Measurements from ENCODE around the gene PCDH15.
A peak's percentile ranks its signal among the peaks of the same experiment; 100 is the strongest.
"Not testable (repeated sequence)": the region's sequence is repeated elsewhere in the genome, so short reads cannot be mapped to it uniquely, and the experiment has no call there.

PCDH15 gene

GRCh38 chr10:54396031-54396430 is 405.0 kb downstream of the PCDH15 start:
- no peaks in the 10 kb centered on the region for H3K9me3 ChIP-seq (ENCODE audit: control insufficient read depth, insufficient read depth, low read length)

GRCh38 chr10:54394598-54394997 is 406.4 kb downstream of the PCDH15 start:
- peaks cover 34% of the 10 kb centered on the region for H3K4me1 ChIP-seq (ENCODE audit: control insufficient read depth, insufficient read depth, low read length)
- H3K9me3 ChIP-seq (ENCODE audit: control insufficient read depth, insufficient read depth, low read length); H3K4me3 ChIP-seq (ENCODE audit: low read depth, low read length); H3K27me3 ChIP-seq (ENCODE audit: control insufficient read depth, insufficient read depth, low read length); H3K36me3 ChIP-seq (ENCODE audit: control insufficient read depth, insufficient read depth, low read length); H3K9ac ChIP-seq (ENCODE audit: low read depth, low read length): not testable (repeated sequence)
- peak overlapping the region; percentile 12 for H3K27ac ChIP-seq (ENCODE audit: low read depth, low read length)

More at GRCh38 chr10:54396031-54396430, 405.0 kb downstream of the PCDH15 start:
- no peak overlapping the region for H3K4me3 ChIP-seq (ENCODE audit: low read depth, low read length)
- no peaks in the 10 kb centered on the region for H3K27me3 ChIP-seq (ENCODE audit: control insufficient read depth, insufficient read depth, low read length)
- H3K4me1 ChIP-seq (ENCODE audit: control insufficient read depth, insufficient read depth, low read length) = peaks cover 38% of the 10 kb centered on the region
- no peak overlapping the region for H3K9ac ChIP-seq (ENCODE audit: low read depth, low read length)
- peak overlapping the region; percentile 49 for H3K27ac ChIP-seq (ENCODE audit: low read depth, low read length)
- H3K36me3 ChIP-seq (ENCODE audit: control insufficient read depth, insufficient read depth, low read length) = no peaks in the 10 kb centered on the region

- H3K27ac ChIP-seq (ENCODE audit: low read depth, low read length) = no peak overlapping the region
- no peaks in the 10 kb centered on the region for H3K9me3 ChIP-seq (ENCODE audit: control insufficient read depth, insufficient read depth, low read length)
- H3K27me3 ChIP-seq (ENCODE audit: control insufficient read depth, insufficient read depth, low read length) = no peaks in the 10 kb centered on the region
- H3K4me1 ChIP-seq (ENCODE audit: control insufficient read depth, insufficient read depth, low read length) = no peaks in the 10 kb centered on the region
- H3K36me3 ChIP-seq (ENCODE audit: control insufficient read depth, insufficient read depth, low read length) = no peaks in the 10 kb centered on the region
- no peak overlapping the region for H3K9ac ChIP-seq (ENCODE audit: low read depth, low read length)
- H3K4me3 ChIP-seq (ENCODE audit: low read depth, low read length) = no peak overlapping the region
These were observed 428.9 kb downstream of the PCDH15 start for GRCh38 chr10:54372179-54372578.

GRCh38 chr10:54368984-54369383 is 432.0 kb downstream of the PCDH15 start:
- Histone ChIP-seq H3K9ac (ENCODE audit: low read depth, low read length) (no peak overlapping the region), H3K4me3 (ENCODE audit: low read depth, low read length) (no peak overlapping the region), H3K36me3 (ENCODE audit: control insufficient read depth, insufficient read depth, low read length) (no peaks in the 10 kb centered on the region), H3K27ac (ENCODE audit: low read depth, low read length) (no peak overlapping the region), H3K27me3 (ENCODE audit: control insufficient read depth, insufficient read depth, low read length) (no peaks in the 10 kb centered on the region), H3K4me1 (ENCODE audit: control insufficient read depth, insufficient read depth, low read length) (no peaks in the 10 kb centered on the region), H3K9me3 (ENCODE audit: control insufficient read depth, insufficient read depth, low read length) (no peaks in the 10 kb centered on the region)

GRCh38 chr10:54363390-54363789 is 437.6 kb downstream of the PCDH15 start:
- H3K27ac ChIP-seq (ENCODE audit: low read depth, low read length) = no peak overlapping the region
- no peaks in the 10 kb centered on the region for H3K4me1 ChIP-seq (ENCODE audit: control insufficient read depth, insufficient read depth, low read length)
- no peak overlapping the region for H3K9ac ChIP-seq (ENCODE audit: low read depth, low read length)
- H3K36me3 ChIP-seq (ENCODE audit: control insufficient read depth, insufficient read depth, low read length) = no peaks in the 10 kb centered on the region
- H3K27me3 ChIP-seq (ENCODE audit: control insufficient read depth, insufficient read depth, low read length) = no peaks in the 10 kb centered on the region
- no peak overlapping the region for H3K4me3 ChIP-seq (ENCODE audit: low read depth, low read length)
- no peaks in the 10 kb centered on the region for H3K9me3 ChIP-seq (ENCODE audit: control insufficient read depth, insufficient read depth, low read length)

GRCh38 chr10:54342058-54342457 is 459.0 kb downstream of the PCDH15 start:
- peaks cover 42% of the 10 kb centered on the region for H3K9me3 ChIP-seq (ENCODE audit: control insufficient read depth, insufficient read depth, low read length)
- H3K4me3 ChIP-seq (ENCODE audit: low read depth, low read length) = no peak overlapping the region
- H3K4me1 ChIP-seq (ENCODE audit: control insufficient read depth, insufficient read depth, low read length) = peaks cover 9% of the 10 kb centered on the region; the same call in 1 of the 2 replicates
- no peaks in the 10 kb centered on the region for H3K27me3 ChIP-seq (ENCODE audit: control insufficient read depth, insufficient read depth, low read length)
- H3K9ac ChIP-seq (ENCODE audit: low read depth, low read length) = no peak overlapping the region
- no peaks in the 10 kb centered on the region for H3K36me3 ChIP-seq (ENCODE audit: control insufficient read depth, insufficient read depth, low read length)
- H3K27ac ChIP-seq (ENCODE audit: low read depth, low read length) = no peak overlapping the region

GRCh38 chr10:54335296-54335695 is 465.7 kb downstream of the PCDH15 start:
- no peak overlapping the region for H3K9ac ChIP-seq (ENCODE audit: low read depth, low read length)
- peaks cover 10% of the 10 kb centered on the region for H3K9me3 ChIP-seq (ENCODE audit: control insufficient read depth, insufficient read depth, low read length)
- H3K27ac ChIP-seq (ENCODE audit: low read depth, low read length) = no peak overlapping the region
- H3K4me3 ChIP-seq (ENCODE audit: low read depth, low read length) = no peak overlapping the region
- no peaks in the 10 kb centered on the region for H3K36me3 ChIP-seq (ENCODE audit: control insufficient read depth, insufficient read depth, low read length)
- no peaks in the 10 kb centered on the region for H3K27me3 ChIP-seq (ENCODE audit: control insufficient read depth, insufficient read depth, low read length)
- peaks cover 9% of the 10 kb centered on the region; the same call in 1 of the 2 replicates for H3K4me1 ChIP-seq (ENCODE audit: control insufficient read depth, insufficient read depth, low read length)

- no peaks in the 10 kb centered on the region for H3K27me3 ChIP-seq (ENCODE audit: control insufficient read depth, insufficient read depth, low read length)
- H3K27ac ChIP-seq (ENCODE audit: low read depth, low read length) = no peak overlapping the region
- no peaks in the 10 kb centered on the region for H3K36me3 ChIP-seq (ENCODE audit: control insufficient read depth, insufficient read depth, low read length)
- no peaks in the 10 kb centered on the region for H3K4me1 ChIP-seq (ENCODE audit: control insufficient read depth, insufficient read depth, low read length)
- no peaks in the 10 kb centered on the region for H3K9me3 ChIP-seq (ENCODE audit: control insufficient read depth, insufficient read depth, low read length)
- no peak overlapping the region for H3K4me3 ChIP-seq (ENCODE audit: low read depth, low read length)
- no peak overlapping the region for H3K9ac ChIP-seq (ENCODE audit: low read depth, low read length)
These were observed 481.7 kb downstream of the PCDH15 start for GRCh38 chr10:54319341-54319740.

GRCh38 chr10:54318470-54318869 is 482.6 kb downstream of the PCDH15 start:
- Histone ChIP-seq H3K4me1 (ENCODE audit: control insufficient read depth, insufficient read depth, low read length) (no peaks in the 10 kb centered on the region), H3K9me3 (ENCODE audit: control insufficient read depth, insufficient read depth, low read length) (no peaks in the 10 kb centered on the region), H3K27ac (ENCODE audit: low read depth, low read length) (no peak overlapping the region), H3K36me3 (ENCODE audit: control insufficient read depth, insufficient read depth, low read length) (no peaks in the 10 kb centered on the region), H3K27me3 (ENCODE audit: control insufficient read depth, insufficient read depth, low read length) (no peaks in the 10 kb centered on the region), H3K9ac (ENCODE audit: low read depth, low read length) (no peak overlapping the region), H3K4me3 (ENCODE audit: low read depth, low read length) (no peak overlapping the region)

- H3K27me3 ChIP-seq (ENCODE audit: control insufficient read depth, insufficient read depth, low read length) = no peaks in the 10 kb centered on the region
- no peak overlapping the region for H3K4me3 ChIP-seq (ENCODE audit: low read depth, low read length)
- no peaks in the 10 kb centered on the region for H3K9me3 ChIP-seq (ENCODE audit: control insufficient read depth, insufficient read depth, low read length)
- H3K9ac ChIP-seq (ENCODE audit: low read depth, low read length) = no peak overlapping the region
- no peaks in the 10 kb centered on the region for H3K4me1 ChIP-seq (ENCODE audit: control insufficient read depth, insufficient read depth, low read length)
- no peak overlapping the region for H3K27ac ChIP-seq (ENCODE audit: low read depth, low read length)
- no peaks in the 10 kb centered on the region for H3K36me3 ChIP-seq (ENCODE audit: control insufficient read depth, insufficient read depth, low read length)
These were observed 486.6 kb downstream of the PCDH15 start for GRCh38 chr10:54314430-54314829.

GRCh38 chr10:54284526-54285193 is 516.4 kb downstream of the PCDH15 start:
- H3K4me1 ChIP-seq (ENCODE audit: control insufficient read depth, insufficient read depth, low read length) = peaks cover 7% of the 10 kb centered on the region
- no peak overlapping the region for H3K9ac ChIP-seq (ENCODE audit: low read depth, low read length)
- no peaks in the 10 kb centered on the region for H3K9me3 ChIP-seq (ENCODE audit: control insufficient read depth, insufficient read depth, low read length)
- no peak overlapping the region for H3K4me3 ChIP-seq (ENCODE audit: low read depth, low read length)
- no peaks in the 10 kb centered on the region for H3K36me3 ChIP-seq (ENCODE audit: control insufficient read depth, insufficient read depth, low read length)
- H3K27ac ChIP-seq (ENCODE audit: low read depth, low read length) = no peak overlapping the region
- H3K27me3 ChIP-seq (ENCODE audit: control insufficient read depth, insufficient read depth, low read length) = no peaks in the 10 kb centered on the region
